Measurements from ENCODE around the gene ZFP92. TPM values are rescaled to one million over a fixed set of nuclear protein-coding genes. Genes with fewer than 3 reads are reported as not detected.

Gene ZFP92
- total RNA-seq, 4 donors from 2014 or later, result 0.08 to 0.68 (median 0.20) TPM; not detected in 1

GRCh38 chrX:153378607-153379006, 32.7 kb upstream of the ZFP92 start:
- TF ChIP-seq, protein P1, sequence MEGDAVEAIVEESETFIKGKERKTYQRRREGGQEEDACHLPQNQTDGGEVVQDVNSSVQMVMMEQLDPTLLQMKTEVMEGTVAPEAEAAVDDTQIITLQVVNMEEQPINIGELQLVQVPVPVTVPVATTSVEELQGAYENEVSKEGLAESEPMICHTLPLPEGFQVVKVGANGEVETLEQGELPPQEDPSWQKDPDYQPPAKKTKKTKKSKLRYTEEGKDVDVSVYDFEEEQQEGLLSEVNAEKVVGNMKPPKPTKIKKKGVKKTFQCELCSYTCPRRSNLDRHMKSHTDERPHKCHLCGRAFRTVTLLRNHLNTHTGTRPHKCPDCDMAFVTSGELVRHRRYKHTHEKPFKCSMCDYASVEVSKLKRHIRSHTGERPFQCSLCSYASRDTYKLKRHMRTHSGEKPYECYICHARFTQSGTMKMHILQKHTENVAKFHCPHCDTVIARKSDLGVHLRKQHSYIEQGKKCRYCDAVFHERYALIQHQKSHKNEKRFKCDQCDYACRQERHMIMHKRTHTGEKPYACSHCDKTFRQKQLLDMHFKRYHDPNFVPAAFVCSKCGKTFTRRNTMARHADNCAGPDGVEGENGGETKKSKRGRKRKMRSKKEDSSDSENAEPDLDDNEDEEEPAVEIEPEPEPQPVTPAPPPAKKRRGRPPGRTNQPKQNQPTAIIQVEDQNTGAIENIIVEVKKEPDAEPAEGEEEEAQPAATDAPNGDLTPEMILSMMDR (IDR thresholded peaks at IDR 0.05), result no peak
- TF ChIP-seq POLR2A (IDR thresholded peaks at IDR 0.05), result no peak
- H3K4me3 ChIP-seq (ENCODE audit: low read depth, poor library complexity, severe bottlenecking), result no peak overlapping the region
- no peak for DNase-seq (ENCODE audit: low spot score in 2 of 2)
- intact Hi-C loops (cut with DNase I; ENCODE audit: low total_unique reads), result no loop called here
- 98 to 100% methylated on average over 2 to 4 of the region's 4 CpGs for WGBS, 2 donors

GRCh38 chrX:153379508-153379907, 31.8 kb upstream of the ZFP92 start:
- intact Hi-C loops (cut with DNase I; ENCODE audit: low total_unique reads), result no loop called here
- H3K4me3 ChIP-seq (ENCODE audit: low read depth, poor library complexity, severe bottlenecking), result no peak overlapping the region
- TF ChIP-seq POLR2A (IDR thresholded peaks at IDR 0.05), result no peak
- TF ChIP-seq, protein P1 (IDR thresholded peaks at IDR 0.05), result no peak
- 69 to 76% methylated on average over 9 of the region's 9 CpGs for WGBS, 2 donors
- DNase-seq (ENCODE audit: low spot score in 2 of 2), result no peak

GRCh38 chrX:153379971-153380581, 31.2 kb upstream of the ZFP92 start:
- DNase-seq (ENCODE audit: low spot score in 2 of 2), result no peak
- H3K4me3 ChIP-seq (ENCODE audit: low read depth, poor library complexity, severe bottlenecking), result no peak overlapping the region
- TF ChIP-seq, protein P1 (IDR thresholded peaks at IDR 0.05), result no peak
- no peak for TF ChIP-seq POLR2A (IDR thresholded peaks at IDR 0.05)
- intact Hi-C loops (cut with DNase I; ENCODE audit: low total_unique reads), result no loop called here
- 60 to 68% methylated on average over 11 to 13 of the region's 13 CpGs for WGBS, 2 donors

GRCh38 chrX:153380691-153381090, 30.6 kb upstream of the ZFP92 start:
- no peak overlapping the region for H3K4me3 ChIP-seq (ENCODE audit: low read depth, poor library complexity, severe bottlenecking)
- intact Hi-C loops (cut with DNase I; ENCODE audit: low total_unique reads), result no loop called here
- no peak for DNase-seq (ENCODE audit: low spot score in 2 of 2)
- TF ChIP-seq, protein P1 (IDR thresholded peaks at IDR 0.05), result no peak
- no peak for TF ChIP-seq POLR2A (IDR thresholded peaks at IDR 0.05)
- 66 to 74% methylated on average over 3 to 9 of the region's 9 CpGs for WGBS, 2 donors

DNA sequence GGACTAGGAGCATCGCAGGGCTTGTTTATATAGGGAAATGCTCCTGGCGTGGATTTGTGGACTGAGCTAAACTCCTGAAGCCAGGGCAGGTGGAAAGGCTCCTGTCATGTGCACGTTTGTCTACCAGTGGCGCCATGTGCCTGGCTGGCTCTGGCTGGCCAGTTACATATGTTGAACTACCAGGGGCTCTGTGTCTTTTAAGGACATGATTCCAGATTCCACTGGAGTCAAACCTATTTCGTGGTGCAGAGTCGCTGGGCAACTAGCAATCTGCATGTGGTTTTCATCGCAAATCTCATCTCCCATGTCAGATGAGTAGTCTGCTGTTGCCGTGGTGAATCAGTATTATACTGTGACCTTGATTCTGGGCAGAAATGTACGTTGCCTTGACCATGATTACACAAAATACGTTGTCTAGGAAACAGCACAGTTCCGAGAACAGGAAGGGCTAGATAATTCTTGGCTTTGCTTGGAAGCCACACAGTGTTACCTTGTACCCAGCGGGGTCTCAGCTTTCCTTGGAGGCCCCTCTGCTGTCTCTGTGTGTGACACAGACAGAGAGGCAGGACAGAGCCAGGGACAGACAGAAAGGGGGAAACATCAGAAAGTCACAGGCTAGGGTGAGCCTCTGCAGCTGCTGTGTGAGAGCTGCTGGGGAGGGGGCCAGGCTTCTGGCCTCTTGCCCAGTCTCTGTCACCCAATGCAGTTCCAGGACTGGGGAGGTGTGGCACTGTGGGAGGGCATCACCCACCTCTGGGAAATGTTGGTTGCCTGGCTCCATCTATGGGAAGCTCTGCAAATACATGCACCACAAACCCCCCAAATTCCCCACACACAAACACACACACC, 29.4 kb upstream of the ZFP92 start:
- DNase-seq (ENCODE audit: low spot score in 2 of 2), result no peak
- 51 to 52% methylated on average over 7 to 12 of the region's 12 CpGs for WGBS, 2 donors
- no peak for TF ChIP-seq POLR2A (IDR thresholded peaks at IDR 0.05)
- TF ChIP-seq, protein P1 (IDR thresholded peaks at IDR 0.05), result no peak
- H3K4me3 ChIP-seq (ENCODE audit: low read depth, poor library complexity, severe bottlenecking), result no peak overlapping the region
- intact Hi-C loops (cut with DNase I; ENCODE audit: low total_unique reads), result no loop called here

Data from lower leg skin (tissue), 4 donors.